ELF-1 (cell line): Measurements from ENCODE around the gene MAML2.

Experiments
- DNase-seq: peaks from one replicate; pipeline ENCODE4 v3.0.0-alpha.2; 2016; ENCODE audit warnings: low read depth, low spot score

MAML2 gene

GRCh38 chr11:96339706-96340554, 3.1 kb downstream of the MAML2 start:
- DNase-seq, result no peak

GRCh38 chr11:96338910-96339705, 3.9 kb downstream of the MAML2 start:
- no peak for DNase-seq

GRCh38 chr11:96337541-96338431, 5.2 kb downstream of the MAML2 start:
- DNase-seq, result no peak

- DNase-seq, result no peak
Measured at GRCh38 chr11:96335388-96335787, 7.6 kb downstream of the MAML2 start.

GRCh38 chr11:96334219-96334618, 8.8 kb downstream of the MAML2 start:
- DNase-seq, result no peak

GRCh38 chr11:96333191-96333719, 9.7 kb downstream of the MAML2 start:
- no peak for DNase-seq

- no peak for DNase-seq
Measured at GRCh38 chr11:96332126-96332771, 10.7 kb downstream of the MAML2 start.

GRCh38 chr11:96331699-96332116, 11.3 kb downstream of the MAML2 start:
- no peak for DNase-seq

- DNase-seq, result no peak
Measured at GRCh38 chr11:96330511-96330859, 12.5 kb downstream of the MAML2 start.

GRCh38 chr11:96329855-96330510, 13.0 kb downstream of the MAML2 start:
- DNase-seq, result no peak

GRCh38 chr11:96329419-96329818, 13.6 kb downstream of the MAML2 start:
- no peak for DNase-seq

- no peak for DNase-seq
Measured at GRCh38 chr11:96328395-96329010, 14.5 kb downstream of the MAML2 start.

- DNase-seq, result no peak
Measured at GRCh38 chr11:96326959-96327358, 16.0 kb downstream of the MAML2 start.

GRCh38 chr11:96324912-96325311, 18.1 kb downstream of the MAML2 start:
- no peak for DNase-seq

- DNase-seq, result no peak
Measured at GRCh38 chr11:96323642-96323985, 19.4 kb downstream of the MAML2 start.

GRCh38 chr11:96322775-96323641, 20.0 kb downstream of the MAML2 start:
- DNase-seq, result no peak

- no peak for DNase-seq
Measured at GRCh38 chr11:96321091-96321490, 21.9 kb downstream of the MAML2 start.

- no peak for DNase-seq
Measured at GRCh38 chr11:96319898-96320656, 22.9 kb downstream of the MAML2 start.

GRCh38 chr11:96318850-96319249, 24.1 kb downstream of the MAML2 start:
- no peak for DNase-seq
